Adipose tissue (tissue), 3 donors: Measurements from ENCODE around the gene DIO1. TPM values are rescaled to one million over a fixed set of nuclear protein-coding genes. Genes with fewer than 3 reads are reported as not detected.

Experiments used
- H3K27ac ChIP-seq: one replicate; pipeline ENCODE4 v1.5.1; 2013; ENCODE audit warnings: low read depth, low read length
- WGBS, 3 donors: extraction: QIAGEN DNeasy Blood & Tissue Kit; methylation state at CpG; one replicate each; pipeline ENCODE4 v1.1.7; 2013; 5-methylcytosine and 5-hydroxymethylcytosine counted together
- polyA plus RNA-seq, 3 donors: library from polyadenylated mRNA; stranded (reverse); fragments of 200-250 nt; gene quantifications; one replicate each; pipeline ENCODE4 v1.2.3, GENCODE V29; 2013
- donor health status: healthy with polysubstance abuse.
- donor health status: Bipolar disorder and iron deficiency.
- donor health status: healthy.

The DIO1 gene
- polyA plus RNA-seq, 3 donors, result not detected

DNA sequence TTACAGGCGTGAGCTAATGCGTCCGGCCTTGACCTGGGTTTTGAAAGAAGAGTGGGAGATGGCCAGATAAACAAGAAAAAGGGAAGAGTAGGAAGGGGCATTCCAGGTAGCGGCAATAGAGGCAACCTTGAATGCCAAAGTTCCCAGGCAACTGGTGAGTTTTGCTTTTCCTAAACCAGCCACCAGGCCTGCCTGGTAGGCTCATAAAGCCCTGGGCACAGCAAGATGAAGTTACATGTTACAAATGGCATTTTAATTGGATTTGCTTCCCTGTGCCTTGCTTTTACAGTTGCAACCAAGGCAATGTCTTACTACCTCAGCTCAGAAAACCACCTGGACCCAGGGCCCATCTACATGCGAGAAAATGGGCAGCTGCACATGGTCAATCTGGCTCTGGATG lies 57.7 kb downstream of the DIO1 start:
- 87 to 90% (median 87%) methylated on average over 5 of the region's 5 CpGs for WGBS, 3 donors
- H3K27ac ChIP-seq, result no peak overlapping the region

DNA sequence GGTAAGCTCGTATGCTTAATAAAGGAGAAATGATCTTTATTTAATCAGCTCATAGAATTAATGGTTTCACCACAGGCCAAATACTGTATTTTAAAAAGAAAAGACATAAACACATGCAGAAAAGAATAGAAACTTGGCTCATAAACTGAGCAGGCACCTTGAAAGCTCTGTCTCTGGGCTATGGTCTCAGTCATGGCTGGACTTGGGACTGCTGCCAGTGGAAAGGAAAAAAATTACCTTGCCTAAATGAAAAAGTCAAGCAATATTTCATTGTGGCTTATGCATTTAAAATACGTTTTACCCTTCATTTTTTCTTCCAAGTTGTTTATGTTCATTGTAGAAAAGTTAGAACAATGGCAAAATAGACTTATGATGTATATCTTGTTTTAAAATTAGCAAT lies 60.1 kb downstream of the DIO1 start:
- H3K27ac ChIP-seq, result no peak overlapping the region
- WGBS, 3 donors, result 75 to 83% (median 80%) methylated on average over 2 of the region's 2 CpGs

DNA sequence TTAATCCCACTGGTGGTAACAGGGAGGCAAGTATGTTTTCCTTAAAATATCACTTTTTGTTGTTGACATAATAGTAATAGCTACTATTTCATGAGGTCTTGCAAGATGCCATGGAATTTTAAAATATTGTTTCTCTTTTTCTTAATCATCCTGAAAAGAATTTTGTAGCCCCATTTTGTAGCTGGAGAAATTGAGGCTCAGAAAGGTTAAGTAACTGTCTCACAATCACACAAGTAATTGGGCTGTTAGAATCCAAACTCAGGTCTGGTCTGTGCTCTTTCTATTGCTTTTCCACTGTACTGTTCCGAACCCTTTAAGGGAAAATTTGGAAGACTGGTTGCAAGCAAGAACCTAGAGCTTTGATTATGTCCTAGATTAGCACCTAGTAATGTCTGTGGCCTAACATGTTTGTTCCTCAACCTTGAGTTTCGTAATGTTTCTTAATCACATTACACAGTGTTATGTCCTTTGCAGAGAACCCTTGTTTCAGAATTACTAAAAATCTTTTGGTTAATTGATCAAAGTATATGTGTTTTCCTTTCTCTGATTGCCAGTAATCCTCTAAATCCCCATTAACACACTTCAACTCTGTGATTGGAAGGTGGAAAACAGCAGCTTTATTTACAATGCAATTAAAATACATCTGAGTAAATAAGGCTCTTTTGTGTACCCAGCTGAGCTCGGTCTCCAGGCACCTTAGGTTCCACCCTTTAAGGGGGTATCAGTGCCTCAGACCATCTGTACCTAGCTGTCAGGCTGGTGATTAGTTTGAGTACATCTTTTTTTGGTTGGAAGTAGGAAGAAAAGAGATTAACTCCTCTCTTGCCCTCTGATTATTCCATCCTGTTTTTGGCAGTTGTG lies 62.6 kb downstream of the DIO1 start:
- WGBS, 3 donors, result 43 to 74% (median 61%) methylated on average over 3 of the region's 3 CpGs

DNA sequence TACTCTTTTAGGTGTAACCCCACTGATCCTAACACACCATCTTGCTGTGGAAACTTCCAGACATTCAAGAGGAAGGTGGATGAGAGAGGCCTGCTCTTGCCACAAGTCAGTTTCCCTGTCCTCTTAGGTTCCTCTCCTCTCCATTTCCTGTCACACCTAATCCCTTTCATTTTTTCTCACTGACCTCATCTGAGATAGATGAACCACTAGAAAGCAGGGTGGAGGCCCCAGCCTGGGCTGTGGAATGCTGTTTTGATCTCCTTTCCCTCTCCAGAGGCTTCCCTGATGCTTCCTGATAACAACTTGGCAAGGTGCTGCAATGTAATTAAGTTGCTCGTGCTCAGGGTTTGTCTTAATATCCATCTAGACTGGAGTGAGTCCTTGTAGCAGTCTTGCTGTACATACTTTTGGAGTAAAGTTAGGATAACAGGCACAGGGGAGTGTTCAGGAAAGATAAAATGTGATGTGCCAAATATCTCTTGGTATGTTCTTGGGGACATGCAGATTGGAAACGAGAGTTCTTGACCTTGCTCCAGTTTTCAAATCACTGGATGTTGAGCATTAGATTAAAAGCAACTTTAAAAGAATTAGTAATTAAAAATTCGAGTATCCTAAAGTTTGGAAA lies 63.3 kb downstream of the DIO1 start:
- 33 to 49% (median 47%) methylated on average over 3 of the region's 3 CpGs for WGBS, 3 donors
- H3K27ac ChIP-seq, result no peak overlapping the region

More for the DNA sequence above, 62.6 kb downstream of the DIO1 start:
- H3K27ac ChIP-seq, result no peak overlapping the region

DNA sequence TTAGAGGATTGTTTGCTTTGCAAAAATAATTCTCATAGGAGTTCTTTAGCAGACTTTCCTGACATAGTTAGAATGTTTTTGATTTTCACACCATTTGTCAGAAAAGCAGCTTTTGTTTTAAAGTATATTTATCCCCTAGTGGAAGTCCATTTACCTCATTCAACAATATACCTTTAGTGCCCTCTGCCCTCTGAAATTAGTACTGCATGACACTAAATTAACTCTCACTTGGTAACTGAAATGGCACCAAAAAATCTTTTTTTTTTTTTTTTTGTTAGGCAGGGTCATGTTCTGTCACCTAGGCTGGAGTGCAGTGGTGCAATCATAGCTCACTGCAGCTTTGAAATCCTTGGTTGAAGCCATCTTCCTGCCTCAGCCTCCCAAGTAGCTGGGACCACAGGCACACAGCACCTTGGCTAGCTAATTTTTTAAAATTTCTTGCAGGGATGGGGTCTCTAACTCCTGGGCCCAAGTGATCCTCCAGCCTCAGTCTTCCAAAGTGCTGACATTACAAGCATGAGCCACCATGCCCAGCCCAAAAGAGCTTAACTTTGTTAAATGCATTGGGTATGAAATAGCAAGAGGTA lies 65.8 kb downstream of the DIO1 start:
- no peak overlapping the region for H3K27ac ChIP-seq

Other genes starting within 250 kb of the DIO1 start
- gene GLIS1, start 155.0 kb upstream of the DIO1 start, polyA plus RNA-seq, result 1 to 10 TPM in 1 of 3 donors, under 1 TPM in 2; 0.22 to 3.7 (median 0.56) TPM
- gene NDC1, start 55.9 kb upstream of the DIO1 start, polyA plus RNA-seq, result 1 to 10 TPM; 1.8 to 4.6 (median 3.7) TPM
- gene YIPF1, start 4.4 kb upstream of the DIO1 start, polyA plus RNA-seq, result 10 to 100 TPM; 16.3 to 22.6 (median 16.5) TPM
- gene IFT25, start 51.5 kb downstream of the DIO1 start, polyA plus RNA-seq, result 10 to 100 TPM; 12.0 to 30.4 (median 16.1) TPM
- 10 to 100 TPM in 2 of 3 donors, 1 to 10 TPM in 1; 9.6 to 18.4 (median 12.8) TPM for gene LRRC42, start 52.2 kb downstream of the DIO1 start, polyA plus RNA-seq
- gene LDLRAD1, start 124.0 kb downstream of the DIO1 start, polyA plus RNA-seq, result not detected
- 100 to 1,000 TPM; 154 to 267 (median 178) TPM for gene TMEM59, start 159.0 kb downstream of the DIO1 start, polyA plus RNA-seq
- 1 to 10 TPM; 1.4 to 3.8 (median 1.4) TPM for gene TCEANC2, start 159.4 kb downstream of the DIO1 start, polyA plus RNA-seq